Measurements from ENCODE around the gene IL17F.
"Not testable (repeated sequence)": the region's sequence is repeated elsewhere in the genome, so short reads cannot be mapped to it uniquely, and the experiment has no call there.

Gene IL17F

GRCh38 chr6:52200088-52200487 is 44.2 kb downstream of the IL17F start:
- H3K9ac ChIP-seq (ENCODE audit: low read depth in 1 of 2, low read length in 2 of 2); H3K27ac ChIP-seq (ENCODE audit: low read depth, low read length); H3K27me3 ChIP-seq (ENCODE audit: control insufficient read depth in 1 of 2, insufficient read depth in 2 of 2, low read length in 2 of 2); H3K9me3 ChIP-seq (ENCODE audit: control insufficient read depth in 1 of 2, low read length in 2 of 2); H3K4me3 ChIP-seq (ENCODE audit: low read depth in 1 of 2, low read length in 2 of 2); H3K36me3 ChIP-seq (ENCODE audit: control insufficient read depth in 1 of 2, insufficient read depth in 2 of 2, low read length in 2 of 2); H3K4me1 ChIP-seq (ENCODE audit: control insufficient read depth in 1 of 2, insufficient read depth in 2 of 2, low read length in 2 of 2): not testable (repeated sequence)

DNA sequence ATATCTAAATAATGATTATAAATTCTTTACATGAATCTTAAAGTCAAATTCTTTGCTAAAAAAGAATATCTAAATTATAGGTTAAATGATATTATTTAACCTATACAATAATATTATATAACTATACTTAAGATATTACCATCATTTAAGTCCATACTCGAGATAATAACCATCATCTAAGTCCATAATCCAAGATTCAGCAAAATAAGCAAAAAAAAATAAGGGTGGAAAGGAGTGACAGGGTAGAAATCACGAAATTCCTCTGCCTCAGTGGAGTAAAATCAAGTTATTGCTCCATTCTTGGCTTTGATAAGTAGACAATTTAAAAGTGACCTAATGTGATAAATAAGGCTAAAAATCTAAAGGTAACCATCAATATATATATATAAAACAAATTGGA is 48.4 kb downstream of the IL17F start:
- Histone ChIP-seq H3K27ac (ENCODE audit: low read depth, low read length) (no peak overlapping the region), H3K9me3 (ENCODE audit: control insufficient read depth in 1 of 2, low read length in 2 of 2) (peaks cover 0 to 4% of the 10 kb centered on the region in 2 donors)

DNA sequence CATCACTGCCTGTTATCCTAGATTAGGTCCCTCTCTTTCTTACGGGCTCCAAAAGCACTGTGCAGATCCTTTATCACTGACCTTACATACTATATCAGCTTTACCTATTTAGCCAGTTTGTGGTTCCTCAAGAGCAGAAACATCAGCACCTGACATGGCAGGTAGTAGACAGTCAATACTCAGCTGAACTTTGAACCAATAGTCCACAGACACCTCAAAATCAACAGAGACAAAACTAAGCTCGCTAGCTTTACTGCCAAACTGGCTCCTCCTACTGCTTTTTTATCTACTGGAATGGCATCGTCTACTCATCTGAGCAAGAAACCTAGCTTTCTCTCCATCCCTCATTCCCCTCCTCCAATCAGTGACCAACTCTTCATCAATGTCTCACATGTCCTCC is 52.5 kb downstream of the IL17F start:
- no peak overlapping the region for H3K9ac ChIP-seq (ENCODE audit: low read depth in 1 of 2, low read length in 2 of 2)
- H3K4me1 ChIP-seq (ENCODE audit: control insufficient read depth in 1 of 2, insufficient read depth in 2 of 2, low read length in 2 of 2), result no peaks in the 10 kb centered on the region
- H3K27ac ChIP-seq (ENCODE audit: low read depth, low read length), result no peak overlapping the region
- no peak overlapping the region for H3K4me3 ChIP-seq (ENCODE audit: low read depth in 1 of 2, low read length in 2 of 2)
- no peaks in the 10 kb centered on the region for H3K9me3 ChIP-seq (ENCODE audit: control insufficient read depth in 1 of 2, low read length in 2 of 2)
- H3K27me3 ChIP-seq (ENCODE audit: control insufficient read depth in 1 of 2, insufficient read depth in 2 of 2, low read length in 2 of 2), result peaks cover 0 to 2% of the 10 kb centered on the region in 2 donors
- H3K36me3 ChIP-seq (ENCODE audit: control insufficient read depth in 1 of 2, insufficient read depth in 2 of 2, low read length in 2 of 2), result no peaks in the 10 kb centered on the region

More for the DNA sequence above, 48.4 kb downstream of the IL17F start:
- H3K27me3 ChIP-seq (ENCODE audit: control insufficient read depth in 1 of 2, insufficient read depth in 2 of 2, low read length in 2 of 2), result peaks cover 0 to 3% of the 10 kb centered on the region in 2 donors
- no peak overlapping the region for H3K9ac ChIP-seq (ENCODE audit: low read depth in 1 of 2, low read length in 2 of 2)
- no peaks in the 10 kb centered on the region for H3K4me1 ChIP-seq (ENCODE audit: control insufficient read depth in 1 of 2, insufficient read depth in 2 of 2, low read length in 2 of 2)
- no peaks in the 10 kb centered on the region for H3K36me3 ChIP-seq (ENCODE audit: control insufficient read depth in 1 of 2, insufficient read depth in 2 of 2, low read length in 2 of 2)
- no peak overlapping the region for H3K4me3 ChIP-seq (ENCODE audit: low read depth in 1 of 2, low read length in 2 of 2)

DNA sequence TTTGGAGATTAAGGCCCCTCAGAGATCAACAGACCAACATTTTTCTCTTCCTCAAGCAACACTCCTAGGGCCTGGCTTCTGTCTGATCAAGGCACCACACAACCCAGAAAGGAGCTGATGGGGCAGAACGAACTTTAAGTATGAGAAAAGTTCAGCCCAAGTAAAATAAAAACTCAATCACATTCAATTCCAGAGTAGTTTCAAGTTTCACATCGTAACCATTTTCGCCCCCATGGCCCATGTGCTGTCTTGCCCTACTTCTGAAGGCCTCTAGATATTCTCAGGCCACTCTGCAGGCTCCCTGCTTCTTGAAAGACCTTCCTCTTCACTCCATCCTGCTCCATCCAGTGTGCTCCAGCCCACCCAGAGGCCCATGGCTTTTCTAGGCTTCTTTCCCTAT is 53.9 kb downstream of the IL17F start:
- Histone ChIP-seq H3K27ac (ENCODE audit: low read depth, low read length) (no peak overlapping the region), H3K4me1 (ENCODE audit: control insufficient read depth in 1 of 2, insufficient read depth in 2 of 2, low read length in 2 of 2) (no peaks in the 10 kb centered on the region), H3K9ac (ENCODE audit: low read depth in 1 of 2, low read length in 2 of 2) (no peak overlapping the region), H3K27me3 (ENCODE audit: control insufficient read depth in 1 of 2, insufficient read depth in 2 of 2, low read length in 2 of 2) (peaks cover 0 to 2% of the 10 kb centered on the region in 2 donors), H3K4me3 (ENCODE audit: low read depth in 1 of 2, low read length in 2 of 2) (no peak overlapping the region), H3K36me3 (ENCODE audit: control insufficient read depth in 1 of 2, insufficient read depth in 2 of 2, low read length in 2 of 2) (no peaks in the 10 kb centered on the region), H3K9me3 (ENCODE audit: control insufficient read depth in 1 of 2, low read length in 2 of 2) (no peaks in the 10 kb centered on the region)

DNA sequence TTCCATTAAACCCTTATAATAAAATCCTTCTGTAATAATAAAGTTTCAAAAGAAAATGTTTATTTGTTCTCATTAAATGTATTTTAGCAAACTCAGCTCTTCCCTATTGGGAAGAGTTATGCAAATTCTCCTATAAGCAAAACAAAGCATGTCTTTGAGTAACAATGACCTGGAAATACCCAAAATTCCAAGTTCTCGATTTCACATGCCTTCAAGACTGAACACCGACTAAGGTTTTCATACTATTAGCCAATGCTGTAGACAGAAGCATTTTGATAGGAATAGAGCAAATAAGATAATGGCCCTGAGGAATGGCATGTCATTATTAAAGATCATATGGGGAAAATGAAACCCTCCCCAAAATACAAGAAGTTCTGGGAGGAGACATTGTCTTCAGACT is 54.3 kb downstream of the IL17F start:
- H3K27ac ChIP-seq (ENCODE audit: low read depth, low read length), result no peak overlapping the region
- H3K36me3 ChIP-seq (ENCODE audit: control insufficient read depth in 1 of 2, insufficient read depth in 2 of 2, low read length in 2 of 2), result no peaks in the 10 kb centered on the region
- no peaks in the 10 kb centered on the region for H3K9me3 ChIP-seq (ENCODE audit: control insufficient read depth in 1 of 2, low read length in 2 of 2)
- H3K4me1 ChIP-seq (ENCODE audit: control insufficient read depth in 1 of 2, insufficient read depth in 2 of 2, low read length in 2 of 2), result no peaks in the 10 kb centered on the region
- no peak overlapping the region for H3K4me3 ChIP-seq (ENCODE audit: low read depth in 1 of 2, low read length in 2 of 2)
- H3K27me3 ChIP-seq (ENCODE audit: control insufficient read depth in 1 of 2, insufficient read depth in 2 of 2, low read length in 2 of 2), result peaks cover 0 to 2% of the 10 kb centered on the region in 2 donors
- no peak overlapping the region for H3K9ac ChIP-seq (ENCODE audit: low read depth in 1 of 2, low read length in 2 of 2)

DNA sequence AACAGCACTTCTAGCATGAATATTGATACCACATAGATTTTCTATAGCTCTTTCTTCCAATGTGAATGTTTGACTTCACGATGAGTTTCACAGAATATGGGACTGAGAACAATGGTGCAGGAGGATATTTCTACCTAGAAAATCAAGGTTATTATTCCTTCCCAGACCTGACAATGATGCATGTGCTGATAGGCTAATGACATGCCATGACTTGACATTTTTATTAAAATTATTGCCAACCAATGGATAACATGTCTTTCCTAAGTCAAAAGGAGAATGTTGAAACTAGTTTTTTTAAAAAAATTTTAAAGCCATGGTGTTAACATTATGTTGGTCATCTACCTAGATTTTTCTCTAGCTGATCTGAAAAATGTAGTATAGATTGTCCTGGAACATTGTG is 57.2 kb downstream of the IL17F start:
- H3K27ac ChIP-seq (ENCODE audit: low read depth, low read length), result no peak overlapping the region
- H3K9me3 ChIP-seq (ENCODE audit: control insufficient read depth in 1 of 2, low read length in 2 of 2), result no peaks in the 10 kb centered on the region
- no peaks in the 10 kb centered on the region for H3K36me3 ChIP-seq (ENCODE audit: control insufficient read depth in 1 of 2, insufficient read depth in 2 of 2, low read length in 2 of 2)
- no peaks in the 10 kb centered on the region for H3K4me1 ChIP-seq (ENCODE audit: control insufficient read depth in 1 of 2, insufficient read depth in 2 of 2, low read length in 2 of 2)
- no peak overlapping the region for H3K4me3 ChIP-seq (ENCODE audit: low read depth in 1 of 2, low read length in 2 of 2)
- peaks cover 2% of the 10 kb centered on the region in 2 donors for H3K27me3 ChIP-seq (ENCODE audit: control insufficient read depth in 1 of 2, insufficient read depth in 2 of 2, low read length in 2 of 2)
- H3K9ac ChIP-seq (ENCODE audit: low read depth in 1 of 2, low read length in 2 of 2), result no peak overlapping the region
